Measurements from ENCODE around the gene IKZF2.

Gene IKZF2

GRCh38 chr2:213125646-213126347 is 25.6 kb downstream of the IKZF2 start:
- H3K36me3 ChIP-seq (ENCODE audit: insufficient read depth, low read length) = no peaks in the 10 kb centered on the region; the same call in 1 of the 2 replicates
- H3K4me1 ChIP-seq (ENCODE audit: control insufficient read depth, insufficient read depth, low read length, unreplicated experiment) = peaks cover 52% of the 10 kb centered on the region
- H2AFZ ChIP-seq (ENCODE audit: low read length, unreplicated experiment) = no peak overlapping the region
- H3K79me2 ChIP-seq (ENCODE audit: control insufficient read depth, insufficient read depth, low read length, unreplicated experiment) = peaks cover 75% of the 10 kb centered on the region
- H3K27ac ChIP-seq (ENCODE audit: low read depth, low read length) = peak overlapping the region; percentile 70
- H3K27me3 ChIP-seq (ENCODE audit: insufficient read depth, low read length) = no peaks in the 10 kb centered on the region
- peak overlapping the region; percentile 18; the same call in 1 of the 2 replicates for H3K4me3 ChIP-seq (ENCODE audit: low read depth, low read length)

GRCh38 chr2:213122725-213123124 is 28.7 kb downstream of the IKZF2 start:
- Histone ChIP-seq H2AFZ (ENCODE audit: low read length, unreplicated experiment) (no peak overlapping the region), H3K36me3 (ENCODE audit: insufficient read depth, low read length) (no peaks in the 10 kb centered on the region), H3K27ac (ENCODE audit: low read depth, low read length) (no peak overlapping the region), H3K27me3 (ENCODE audit: insufficient read depth, low read length) (no peaks in the 10 kb centered on the region), H3K79me2 (ENCODE audit: control insufficient read depth, insufficient read depth, low read length, unreplicated experiment) (peaks cover 72% of the 10 kb centered on the region), H3K4me3 (ENCODE audit: low read depth, low read length) (no peak overlapping the region), H3K4me1 (ENCODE audit: control insufficient read depth, insufficient read depth, low read length, unreplicated experiment) (peaks cover 67% of the 10 kb centered on the region)

GRCh38 chr2:213121690-213122089 is 29.7 kb downstream of the IKZF2 start:
- Histone ChIP-seq H2AFZ (ENCODE audit: low read length, unreplicated experiment) (no peak overlapping the region), H3K79me2 (ENCODE audit: control insufficient read depth, insufficient read depth, low read length, unreplicated experiment) (peaks cover 71% of the 10 kb centered on the region), H3K4me3 (ENCODE audit: low read depth, low read length) (no peak overlapping the region), H3K36me3 (ENCODE audit: insufficient read depth, low read length) (no peaks in the 10 kb centered on the region), H3K4me1 (ENCODE audit: control insufficient read depth, insufficient read depth, low read length, unreplicated experiment) (peaks cover 65% of the 10 kb centered on the region), H3K27ac (ENCODE audit: low read depth, low read length) (0 out of 2 replicates have a peak overlapping the region, but pooled peaks have one; percentile 8), H3K27me3 (ENCODE audit: insufficient read depth, low read length) (no peaks in the 10 kb centered on the region)

- Histone ChIP-seq H2AFZ (ENCODE audit: low read length, unreplicated experiment) (peak overlapping the region; percentile 67), H3K27ac (ENCODE audit: low read depth, low read length) (peak overlapping the region; percentile 95), H3K4me3 (ENCODE audit: low read depth, low read length) (peak overlapping the region; percentile 41), H3K4me1 (ENCODE audit: control insufficient read depth, insufficient read depth, low read length, unreplicated experiment) (peaks cover 46% of the 10 kb centered on the region), H3K79me2 (ENCODE audit: control insufficient read depth, insufficient read depth, low read length, unreplicated experiment) (peaks cover 73% of the 10 kb centered on the region), H3K36me3 (ENCODE audit: insufficient read depth, low read length) (no peaks in the 10 kb centered on the region), H3K27me3 (ENCODE audit: insufficient read depth, low read length) (no peaks in the 10 kb centered on the region)
Measured at GRCh38 chr2:213119061-213119809, 32.2 kb downstream of the IKZF2 start.

GRCh38 chr2:213108308-213108707 is 43.1 kb downstream of the IKZF2 start:
- Histone ChIP-seq H2AFZ (ENCODE audit: low read length, unreplicated experiment) (no peak overlapping the region), H3K27ac (ENCODE audit: low read depth, low read length) (no peak overlapping the region), H3K4me1 (ENCODE audit: control insufficient read depth, insufficient read depth, low read length, unreplicated experiment) (peaks cover 4% of the 10 kb centered on the region), H3K4me3 (ENCODE audit: low read depth, low read length) (no peak overlapping the region), H3K27me3 (ENCODE audit: insufficient read depth, low read length) (no peaks in the 10 kb centered on the region), H3K36me3 (ENCODE audit: insufficient read depth, low read length) (peaks cover 5% of the 10 kb centered on the region; the same call in 1 of the 2 replicates), H3K79me2 (ENCODE audit: control insufficient read depth, insufficient read depth, low read length, unreplicated experiment) (peaks cover 24% of the 10 kb centered on the region)

- Histone ChIP-seq H2AFZ (ENCODE audit: low read length, unreplicated experiment) (no peak overlapping the region), H3K36me3 (ENCODE audit: insufficient read depth, low read length) (peaks cover 5% of the 10 kb centered on the region; the same call in 1 of the 2 replicates), H3K4me1 (ENCODE audit: control insufficient read depth, insufficient read depth, low read length, unreplicated experiment) (peaks cover 6% of the 10 kb centered on the region), H3K27ac (ENCODE audit: low read depth, low read length) (no peak overlapping the region), H3K4me3 (ENCODE audit: low read depth, low read length) (no peak overlapping the region), H3K27me3 (ENCODE audit: insufficient read depth, low read length) (no peaks in the 10 kb centered on the region), H3K79me2 (ENCODE audit: control insufficient read depth, insufficient read depth, low read length, unreplicated experiment) (peaks cover 22% of the 10 kb centered on the region)
Measured at GRCh38 chr2:213107728-213108127, 43.7 kb downstream of the IKZF2 start.

GRCh38 chr2:213105212-213105611 is 46.2 kb downstream of the IKZF2 start:
- Histone ChIP-seq H3K4me3 (ENCODE audit: low read depth, low read length) (no peak overlapping the region), H3K36me3 (ENCODE audit: insufficient read depth, low read length) (peaks cover 5% of the 10 kb centered on the region; the same call in 1 of the 2 replicates), H2AFZ (ENCODE audit: low read length, unreplicated experiment) (no peak overlapping the region), H3K27me3 (ENCODE audit: insufficient read depth, low read length) (no peaks in the 10 kb centered on the region), H3K4me1 (ENCODE audit: control insufficient read depth, insufficient read depth, low read length, unreplicated experiment) (peaks cover 25% of the 10 kb centered on the region), H3K27ac (ENCODE audit: low read depth, low read length) (no peak overlapping the region), H3K79me2 (ENCODE audit: control insufficient read depth, insufficient read depth, low read length, unreplicated experiment) (peaks cover 26% of the 10 kb centered on the region)

GRCh38 chr2:213104903-213105202 is 46.6 kb downstream of the IKZF2 start:
- Histone ChIP-seq H3K36me3 (ENCODE audit: insufficient read depth, low read length) (peaks cover 5% of the 10 kb centered on the region; the same call in 1 of the 2 replicates), H3K79me2 (ENCODE audit: control insufficient read depth, insufficient read depth, low read length, unreplicated experiment) (peaks cover 29% of the 10 kb centered on the region), H3K27me3 (ENCODE audit: insufficient read depth, low read length) (no peaks in the 10 kb centered on the region), H3K27ac (ENCODE audit: low read depth, low read length) (no peak overlapping the region), H3K4me3 (ENCODE audit: low read depth, low read length) (no peak overlapping the region), H2AFZ (ENCODE audit: low read length, unreplicated experiment) (no peak overlapping the region), H3K4me1 (ENCODE audit: control insufficient read depth, insufficient read depth, low read length, unreplicated experiment) (peaks cover 25% of the 10 kb centered on the region)

GRCh38 chr2:213104092-213104902 is 47.1 kb downstream of the IKZF2 start:
- Histone ChIP-seq H3K27me3 (ENCODE audit: insufficient read depth, low read length) (no peaks in the 10 kb centered on the region), H3K27ac (ENCODE audit: low read depth, low read length) (no peak overlapping the region), H2AFZ (ENCODE audit: low read length, unreplicated experiment) (no peak overlapping the region), H3K36me3 (ENCODE audit: insufficient read depth, low read length) (peaks cover 5% of the 10 kb centered on the region; the same call in 1 of the 2 replicates), H3K4me1 (ENCODE audit: control insufficient read depth, insufficient read depth, low read length, unreplicated experiment) (peaks cover 25% of the 10 kb centered on the region), H3K79me2 (ENCODE audit: control insufficient read depth, insufficient read depth, low read length, unreplicated experiment) (peaks cover 30% of the 10 kb centered on the region), H3K4me3 (ENCODE audit: low read depth, low read length) (no peak overlapping the region)

- peaks cover 2% of the 10 kb centered on the region; the same call in 1 of the 2 replicates for H3K36me3 ChIP-seq (ENCODE audit: insufficient read depth, low read length)
- no peak overlapping the region for H2AFZ ChIP-seq (ENCODE audit: low read length, unreplicated experiment)
- H3K27ac ChIP-seq (ENCODE audit: low read depth, low read length) = no peak overlapping the region
- no peaks in the 10 kb centered on the region for H3K27me3 ChIP-seq (ENCODE audit: insufficient read depth, low read length)
- peaks cover 27% of the 10 kb centered on the region for H3K79me2 ChIP-seq (ENCODE audit: control insufficient read depth, insufficient read depth, low read length, unreplicated experiment)
- H3K4me3 ChIP-seq (ENCODE audit: low read depth, low read length) = no peak overlapping the region
- H3K4me1 ChIP-seq (ENCODE audit: control insufficient read depth, insufficient read depth, low read length, unreplicated experiment) = peaks cover 25% of the 10 kb centered on the region
Measured at GRCh38 chr2:213101692-213102460, 49.5 kb downstream of the IKZF2 start.
